Bronchial epithelial cell (primary cell): Measurements from ENCODE around the gene ARFGAP3. TPM values are rescaled to one million over a fixed set of nuclear protein-coding genes. Genes with fewer than 3 reads are reported as not detected.
"Not testable (repeated sequence)": the region's sequence is repeated elsewhere in the genome, so short reads cannot be mapped to it uniquely, and the experiment has no call there.

Experiments
- DNase-seq: peaks from one replicate; pipeline ENCODE4 v3.0.0-alpha.2; 2010; ENCODE audit warnings: low read depth
- FAIRE-seq: peaks from 2 replicates; lab custom pipeline; 2011; peaks lifted over from hg19 to GRCh38; lab: Jason Lieb, UNC
- H3K27me3 ChIP-seq: 2 replicates; pipeline ENCODE4 v1.5.1; 2011; ENCODE audit warnings: low read length; ENCODE audit not compliant: control insufficient read depth, insufficient read depth
- H3K36me3 ChIP-seq: 2 replicates; pipeline ENCODE4 v1.5.1; 2011; ENCODE audit warnings: low read length; ENCODE audit not compliant: control insufficient read depth, insufficient read depth
- H3K4me3 ChIP-seq: 2 replicates; pipeline ENCODE4 v1.5.1; 2011; ENCODE audit warnings: mild to moderate bottlenecking, low read depth, low read length, control low read depth
- CTCF ChIP-seq: IDR thresholded peaks from 2 replicates; pipeline ENCODE4 v1.5.1; 2011; ENCODE audit warnings: mild to moderate bottlenecking, moderate library complexity, low read length, control low read depth, inconsistent platforms; ENCODE audit not compliant: insufficient read depth, severe bottlenecking
- total RNA-seq: library from RNA; depleted of rRNA; stranded (reverse); fragments of >200 nt; gene quantifications from 2 replicates; pipeline ENCODE4 v1.2.1, GENCODE V29; 2014

Gene ARFGAP3
- total RNA-seq, 1 donor from 2014 or later: 87.7 TPM

GRCh38 chr22:42766860-42767259 is 90.2 kb downstream of the ARFGAP3 start:
- FAIRE-seq (no peak), DNase-seq (peak; percentile 22)
- H3K27me3 ChIP-seq: no peaks in the 10 kb centered on the region
- H3K36me3 ChIP-seq: no peaks in the 10 kb centered on the region
- H3K4me3 ChIP-seq: no peak overlapping the region
- no peak for TF ChIP-seq CTCF

- DNase-seq (no peak), FAIRE-seq (no peak)
- no peak for TF ChIP-seq CTCF
- H3K4me3 ChIP-seq: no peak overlapping the region
- no peaks in the 10 kb centered on the region for H3K27me3 ChIP-seq
- no peaks in the 10 kb centered on the region for H3K36me3 ChIP-seq
Observed at GRCh38 chr22:42764895-42765363, 92.1 kb downstream of the ARFGAP3 start.

- H3K27me3 ChIP-seq: no peaks in the 10 kb centered on the region
- H3K36me3 ChIP-seq: no peaks in the 10 kb centered on the region
- FAIRE-seq: no peak
- DNase-seq: no peak
- TF ChIP-seq CTCF: no peak
- no peak overlapping the region for H3K4me3 ChIP-seq
Observed at GRCh38 chr22:42763965-42764480, 93.0 kb downstream of the ARFGAP3 start.

- H3K27me3 ChIP-seq: no peaks in the 10 kb centered on the region
- H3K36me3 ChIP-seq: no peaks in the 10 kb centered on the region
- no peak overlapping the region for H3K4me3 ChIP-seq
- TF ChIP-seq CTCF: no peak
- peak; percentile 30 for DNase-seq
- no peak for FAIRE-seq
Observed at GRCh38 chr22:42760806-42761565, 96.1 kb downstream of the ARFGAP3 start.

GRCh38 chr22:42758931-42759629 is 98.0 kb downstream of the ARFGAP3 start:
- no peak overlapping the region for H3K4me3 ChIP-seq
- peak; percentile 74 for DNase-seq
- TF ChIP-seq CTCF: no peak
- no peaks in the 10 kb centered on the region for H3K36me3 ChIP-seq
- FAIRE-seq: no peak
- H3K27me3 ChIP-seq: no peaks in the 10 kb centered on the region

GRCh38 chr22:42755553-42755952 is 101.5 kb downstream of the ARFGAP3 start:
- not testable (repeated sequence) for H3K27me3 ChIP-seq, H3K36me3 ChIP-seq, FAIRE-seq, H3K4me3 ChIP-seq
- DNase-seq: peak; percentile 91

- not testable (repeated sequence) for H3K36me3 ChIP-seq, H3K4me3 ChIP-seq, H3K27me3 ChIP-seq, DNase-seq, FAIRE-seq
Observed at GRCh38 chr22:42755121-42755520, 102.0 kb downstream of the ARFGAP3 start.
